Gastrocnemius medialis (tissue), 4 donors: ENCODE measurements around the gene MYL5.

ENCODE experiments used
- CTCF ChIP-seq, 5 experiments: fragments of 450-650 bp in 3 of 5; fragments of 200-600 bp in 2 of 5; sonication (generic) in 2 of 5; IDR thresholded peaks in 4 of 5; conservative IDR thresholded peaks in 1 of 5; 1 replicate in 4 of 5; 2 replicates in 1 of 5; pipeline ENCODE4 v1.5.1; 2016 to 2019; ENCODE audit warnings: antibody characterized with exemption in 5 of 5, mild to moderate bottlenecking in 3 of 5, moderate library complexity in 3 of 5
- POLR2A ChIP-seq, 2 donors: fragments of 450-650 bp; IDR thresholded peaks; one replicate each; pipeline ENCODE4 v1.6.1; 2017; ENCODE audit warnings: antibody characterized with exemption in 2 of 2, mild to moderate bottlenecking in 2 of 2, moderate library complexity in 2 of 2

GRCh38 chr4:688854-689681, 14.7 kb downstream of the MYL5 start, which contains the start of gene SLC49A3:
- TF ChIP-seq CTCF (IDR thresholded peaks at IDR 0.05 in 4 of 5, conservative IDR thresholded peaks at IDR 0.05 in 1 of 5) (no peak), POLR2A (IDR thresholded peaks at IDR 0.05) (no peak)
